Lung (tissue), 12 donors: Measurements from ENCODE around the gene LRP5. TPM values are rescaled to one million over a fixed set of nuclear protein-coding genes. Genes with fewer than 3 reads are reported as not detected.

Source experiments
- ATAC-seq: fragments of 200-7000 bp; cut with Tn5 transposase; one replicate; pipeline ENCODE4 v1.9.1; 2020; ENCODE audit warnings: moderate number of reproducible peaks; ENCODE audit not compliant: insufficient read depth, low FRiP score
- DNase-seq, 3 donors: peaks; one replicate each; pipeline ENCODE4 v3.0.0-alpha.2; 2013 to 2017
- H3K27ac ChIP-seq, 2 donors: one replicate each; pipeline ENCODE4 v1.5.1; 2013; ENCODE audit warnings: mild to moderate bottlenecking in 2 of 2, moderate library complexity in 2 of 2, control low read depth in 1 of 2, inconsistent platforms in 1 of 2, low read depth in 1 of 2, low read length in 1 of 2
- H3K27me3 ChIP-seq, 3 donors: one replicate each; pipeline ENCODE4 v1.5.1; 2013; ENCODE audit warnings: low read length in 2 of 3; ENCODE audit not compliant: control insufficient read depth in 3 of 3, insufficient read depth in 3 of 3
- H3K36me3 ChIP-seq, 4 donors: one replicate each; pipeline ENCODE4 v1.5.1; 2013; ENCODE audit warnings: low read length in 4 of 4, mild to moderate bottlenecking in 1 of 4, moderate library complexity in 1 of 4; ENCODE audit not compliant: control insufficient read depth in 4 of 4, insufficient read depth in 4 of 4
- H3K4me1 ChIP-seq, 5 donors: one replicate each; pipeline ENCODE4 v1.5.1; 2013; ENCODE audit warnings: low read length in 5 of 5, mild to moderate bottlenecking in 2 of 5, moderate library complexity in 1 of 5; ENCODE audit not compliant: control insufficient read depth in 5 of 5, insufficient read depth in 5 of 5
- H3K4me3 ChIP-seq: one replicate; pipeline ENCODE4 v1.5.1; 2013; ENCODE audit warnings: mild to moderate bottlenecking, control low read depth, moderate library complexity
- H3K9ac ChIP-seq, 2 donors: one replicate each; pipeline ENCODE4 v1.5.1; 2013; ENCODE audit warnings: low read length in 2 of 2, control low read depth in 1 of 2; ENCODE audit not compliant: insufficient read depth in 1 of 2
- H3K9me3 ChIP-seq, 4 donors: one replicate each; pipeline ENCODE4 v1.5.1; 2013; ENCODE audit warnings: low read length in 3 of 4, mild to moderate bottlenecking in 1 of 4, moderate library complexity in 1 of 4; ENCODE audit not compliant: control insufficient read depth in 4 of 4, insufficient read depth in 3 of 4
- CTCF ChIP-seq: IDR thresholded peaks from 2 replicates; pipeline ENCODE4 v1.5.1; 2012; ENCODE audit warnings: mild to moderate bottlenecking; ENCODE audit errors: control extremely low read depth, extremely low read depth
- WGBS, 2 donors: extraction: QIAGEN DNeasy Blood & Tissue Kit; methylation state at CpG; one replicate each; pipeline ENCODE4 v1.1.7; 2013; 5-methylcytosine and 5-hydroxymethylcytosine counted together
- polyA plus RNA-seq, 2 donors: library from polyadenylated mRNA; stranded (reverse); fragments of 200-250 nt; gene quantifications; one replicate each; pipeline ENCODE4 v1.2.1, GENCODE V29; 2013
- total RNA-seq, 2 donors: library from RNA; depleted of rRNA in 1 of 2; stranded (reverse); fragments of >200 nt in 1 of 2; gene quantifications; one replicate each; pipeline ENCODE4 v1.2.1, GENCODE V29; 2014 to 2021
- donor health status: control.
- donor health status: control.
- donor health status: Bipolar disorder and iron deficiency.
- donor health status: healthy.
- donor health status: DM: yes; HTN: yes; CAD: no.

LRP5 gene
- total and polyA plus RNA-seq, 4 donors: 33.7 to 76.4 (median 63.2) TPM

GRCh38 chr11:68424981-68425865 is 112.8 kb downstream of the LRP5 start:
- H3K27ac ChIP-seq: no peak overlapping the region
- H3K9ac ChIP-seq: no peak overlapping the region
- ATAC-seq (no peak), DNase-seq (no peak)
- TF ChIP-seq CTCF: no peak
- 95% methylated on average over 39 to 40 of the region's 40 CpGs for WGBS, 2 donors
- H3K27me3 ChIP-seq: no peaks in the 10 kb centered on the region
- H3K4me1 ChIP-seq: no peaks in the 10 kb centered on the region
- H3K9me3 ChIP-seq: peaks cover 0 to 10% (median 5%) of the 10 kb centered on the region in 4 donors
- peaks cover 4 to 47% (median 37%) of the 10 kb centered on the region in 4 donors for H3K36me3 ChIP-seq
- H3K4me3 ChIP-seq: no peak overlapping the region

- Histone ChIP-seq H3K4me1 (no peaks in the 10 kb centered on the region), H3K36me3 (peaks cover 4 to 49% (median 41%) of the 10 kb centered on the region in 4 donors)
- DNase-seq: no peak
These were observed 113.5 kb downstream of the LRP5 start for GRCh38 chr11:68425866-68426380.

GRCh38 chr11:68429661-68430060 is 117.3 kb downstream of the LRP5 start:
- Histone ChIP-seq H3K4me3 (no peak overlapping the region), H3K9me3 (peaks cover 0 to 10% (median 5%) of the 10 kb centered on the region in 4 donors), H3K9ac (no peak overlapping the region), H3K27ac (no peak overlapping the region), H3K36me3 (peaks cover 4 to 62% (median 48%) of the 10 kb centered on the region in 4 donors), H3K4me1 (no peaks in the 10 kb centered on the region), H3K27me3 (no peaks in the 10 kb centered on the region)
- WGBS, 2 donors: 98 to 100% methylated on average over 3 of the region's 3 CpGs
- no peak for TF ChIP-seq CTCF
- no peak for ATAC-seq
- DNase-seq: no peak

More at GRCh38 chr11:68425866-68426380, 113.5 kb downstream of the LRP5 start:
- H3K9ac ChIP-seq: no peak overlapping the region
- 95 to 96% methylated on average over 21 of the region's 21 CpGs for WGBS, 2 donors
- peaks cover 0 to 10% (median 5%) of the 10 kb centered on the region in 4 donors for H3K9me3 ChIP-seq
- no peak overlapping the region for H3K4me3 ChIP-seq
- TF ChIP-seq CTCF: no peak
- no peak for ATAC-seq
- no peaks in the 10 kb centered on the region for H3K27me3 ChIP-seq
- no peak overlapping the region for H3K27ac ChIP-seq
